Stomach (tissue), 9 donors: ENCODE data around the gene MTF2. TPM values are rescaled to one million over a fixed set of nuclear protein-coding genes. Genes with fewer than 3 reads are reported as not detected.

Source experiments
- DNase-seq, 2 donors: peaks; one replicate each; pipeline versions ENCODE4 v3.0.0 to v3.0.0-alpha.2; 2013 to 2019
- H3K27ac ChIP-seq, 5 donors: fragments of 200-600 bp in 4 of 5; sonication (generic) in 4 of 5; one replicate each; pipeline ENCODE4 v1.5.1; 2013 to 2019; ENCODE audit warnings: mild to moderate bottlenecking in 1 of 5, moderate library complexity in 1 of 5
- H3K27me3 ChIP-seq, 3 donors: fragments of 200-600 bp; sonication (generic); one replicate each; pipeline ENCODE4 v1.5.1; 2017 to 2019; ENCODE audit warnings: mixed run types in 1 of 3
- H3K36me3 ChIP-seq, 4 donors: fragments of 200-600 bp; sonication (generic); 1 replicate in 3 of 4; 2 replicates in 1 of 4; pipeline ENCODE4 v1.5.1; 2016 to 2019
- H3K4me1 ChIP-seq, 4 donors: fragments of 200-600 bp; sonication (generic); one replicate each; pipeline ENCODE4 v1.5.1; 2016 to 2019
- H3K4me3 ChIP-seq, 4 donors: fragments of 200-600 bp; sonication (generic) in 3 of 4; one replicate each; pipeline ENCODE4 v1.5.1; 2016 to 2019; ENCODE audit warnings: mild to moderate bottlenecking in 1 of 4
- H3K9me3 ChIP-seq, 4 donors: fragments of 200-600 bp; sonication (generic); one replicate each; pipeline ENCODE4 v1.5.1; 2016 to 2019
- CTCF ChIP-seq, 7 experiments: fragments of 450-650 bp in 4 of 7; fragments of 200-600 bp in 3 of 7; sonication (generic) in 3 of 7; IDR thresholded peaks; one replicate each; pipeline ENCODE4 v1.5.1; 2016 to 2019; ENCODE audit warnings: antibody characterized with exemption in 7 of 7, control low read depth in 2 of 7, mild to moderate bottlenecking in 1 of 7
- EP300 ChIP-seq: sonication (generic); formaldehyde crosslinking; IDR thresholded peaks from one replicate; pipeline ENCODE4 v1.6.1; 2017; ENCODE audit warnings: antibody characterized with exemption
- POLR2A ChIP-seq, 4 donors: fragments of 450-650 bp; IDR thresholded peaks; one replicate each; pipeline ENCODE4 v1.6.1; 2016; ENCODE audit warnings: antibody characterized with exemption in 4 of 4, control low read depth in 2 of 4, mild to moderate bottlenecking in 1 of 4, moderate library complexity in 1 of 4
- POLR2AphosphoS5 ChIP-seq, 3 donors: sonication (generic); formaldehyde crosslinking; IDR thresholded peaks; one replicate each; pipeline ENCODE4 v1.6.1; 2016; ENCODE audit warnings: antibody characterized with exemption in 3 of 3
- WGBS, 5 donors: extraction: QIAGEN DNeasy Blood & Tissue Kit in 3 of 5; methylation state at CpG; one replicate each; pipeline versions ENCODE4 v1.1.5 to v1.1.7; 2013 to 2018; 5-methylcytosine and 5-hydroxymethylcytosine counted together
- intact Hi-C: fragments of 100-400 bp; cut with DNase I; formaldehyde crosslinking; loops from one replicate; pipeline ENCODE4 v1.15.1; 2023; ENCODE audit warnings: low total_unique reads
- polyA plus RNA-seq, 3 donors: library from polyadenylated mRNA; stranded (reverse); fragments of 200-250 nt; gene quantifications; one replicate each; pipeline ENCODE4 v1.2.3, GENCODE V29; 2013
- total RNA-seq, 5 donors: library from RNA; depleted of rRNA; stranded (reverse); fragments of >200 nt; gene quantifications; one replicate each; pipeline versions ENCODE4 v1.1.0 to v1.2.3, GENCODE V29; 2014 to 2016
- donor health status: healthy with polysubstance abuse.
- donor health status: Bipolar disorder and iron deficiency.
- donor health status: healthy.

MTF2 gene
- total and polyA plus RNA-seq, 8 donors: 2.3 to 67.6 (median 9.0) TPM

- H3K4me1 ChIP-seq: peaks cover 4 to 24% (median 16%) of the 10 kb centered on the region in 4 donors
- WGBS, 5 donors: 63 to 74% (median 67%) methylated on average over 2 of the region's 2 CpGs
- intact Hi-C loops: no loop called here
- TF ChIP-seq CTCF (IDR thresholded peaks at IDR 0.05) (no peak), POLR2A (IDR thresholded peaks at IDR 0.05) (no peak), EP300 (no peak)
- H3K36me3 ChIP-seq: no peaks in the 10 kb centered on the region
- H3K27me3 ChIP-seq: no peaks in the 10 kb centered on the region
- no peaks in the 10 kb centered on the region for H3K9me3 ChIP-seq
- no peak overlapping the region for H3K4me3 ChIP-seq
- no peak for DNase-seq
- H3K27ac ChIP-seq: no peak overlapping the region
Measured at GRCh38 chr1:93093332-93094006, 14.4 kb downstream of the MTF2 start.

- Histone ChIP-seq H3K36me3 (no peaks in the 10 kb centered on the region), H3K27me3 (no peaks in the 10 kb centered on the region), H3K4me3 (no peak overlapping the region), H3K9me3 (no peaks in the 10 kb centered on the region), H3K4me1 (peaks cover 4 to 24% (median 13%) of the 10 kb centered on the region in 4 donors), H3K27ac (no peak overlapping the region)
- no peak for DNase-seq
- WGBS, 5 donors: 75 to 84% (median 82%) methylated on average over 6 of the region's 6 CpGs
- TF ChIP-seq EP300 (no peak), CTCF (IDR thresholded peaks at IDR 0.05) (no peak), POLR2AphosphoS5 (IDR thresholded peaks at IDR 0.05) (no peak), POLR2A (IDR thresholded peaks at IDR 0.05) (no peak)
- intact Hi-C loops: no loop called here
Measured at GRCh38 chr1:93095804-93096585, 16.9 kb downstream of the MTF2 start.

GRCh38 chr1:93102142-93102541, 23.1 kb downstream of the MTF2 start:
- Histone ChIP-seq H3K4me3 (no peak overlapping the region), H3K27me3 (no peaks in the 10 kb centered on the region), H3K9me3 (no peaks in the 10 kb centered on the region), H3K4me1 (peaks cover 0 to 16% (median 5%) of the 10 kb centered on the region in 4 donors), H3K36me3 (peaks cover 0 to 15% (median 11%) of the 10 kb centered on the region in 4 donors), H3K27ac (no peak overlapping the region)
- no peak for DNase-seq
- TF ChIP-seq EP300 (no peak), CTCF (IDR thresholded peaks at IDR 0.05) (no peak), POLR2A (IDR thresholded peaks at IDR 0.05) (no peak), POLR2AphosphoS5 (IDR thresholded peaks at IDR 0.05) (no peak)
- intact Hi-C loops: no loop called here
- WGBS, 5 donors: 93 to 99% (median 94%) methylated on average over 4 of the region's 4 CpGs

- no peak overlapping the region for H3K4me3 ChIP-seq
- 85 to 97% (median 92%) methylated on average over 2 of the region's 2 CpGs for WGBS, 5 donors
- no peak for TF ChIP-seq POLR2AphosphoS5 (IDR thresholded peaks at IDR 0.05)
- peaks cover 0 to 16% (median 1%) of the 10 kb centered on the region in 4 donors for H3K4me1 ChIP-seq
- no peak for DNase-seq
- no peak overlapping the region for H3K27ac ChIP-seq
- H3K27me3 ChIP-seq: no peaks in the 10 kb centered on the region
- H3K36me3 ChIP-seq: peaks cover 0 to 24% (median 12%) of the 10 kb centered on the region in 4 donors
- intact Hi-C loops: no loop called here
- no peaks in the 10 kb centered on the region for H3K9me3 ChIP-seq
Measured at GRCh38 chr1:93106226-93106625, 27.1 kb downstream of the MTF2 start.
